Suprapubic skin (tissue), 4 donors: ENCODE measurements around the gene NDUFS3. TPM values are rescaled to one million over a fixed set of nuclear protein-coding genes. Genes with fewer than 3 reads are reported as not detected.
A peak's percentile ranks its signal among the peaks of the same experiment; 100 is the strongest.

ENCODE experiments used
- DNase-seq, 2 donors: peaks; one replicate each; pipeline ENCODE4 v3.0.0-alpha.2; 2019; ENCODE audit warnings: low spot score in 2 of 2
- H3K27ac ChIP-seq: fragments of 200-600 bp; sonication (generic); one replicate; pipeline ENCODE4 v1.5.1; 2019
- H3K27me3 ChIP-seq: fragments of 200-600 bp; sonication (generic); one replicate; pipeline ENCODE4 v1.5.1; 2019
- H3K36me3 ChIP-seq: fragments of 200-600 bp; sonication (generic); one replicate; pipeline ENCODE4 v1.5.1; 2019
- H3K4me1 ChIP-seq: fragments of 200-600 bp; sonication (generic); one replicate; pipeline ENCODE4 v1.5.1; 2019
- H3K4me3 ChIP-seq: fragments of 200-600 bp; sonication (generic); one replicate; pipeline ENCODE4 v1.5.1; 2019; ENCODE audit warnings: mild to moderate bottlenecking
- H3K9me3 ChIP-seq: fragments of 200-600 bp; sonication (generic); one replicate; pipeline ENCODE4 v1.5.1; 2019
- EP300 ChIP-seq: sonication (generic); formaldehyde crosslinking; IDR thresholded peaks from one replicate; pipeline ENCODE4 v1.6.1; 2017; ENCODE audit warnings: antibody characterized with exemption
- POLR2A ChIP-seq, 2 donors: fragments of 450-650 bp; IDR thresholded peaks; one replicate each; pipeline ENCODE4 v1.6.1; 2017; ENCODE audit warnings: antibody characterized with exemption in 2 of 2, mild to moderate bottlenecking in 2 of 2, moderate library complexity in 2 of 2
- POLR2AphosphoS5 ChIP-seq, 3 donors: sonication (generic); formaldehyde crosslinking; IDR thresholded peaks; one replicate each; pipeline ENCODE4 v1.6.1; 2017; ENCODE audit warnings: antibody characterized with exemption in 3 of 3
- WGBS: methylation state at CpG from one replicate; pipeline ENCODE4 v1.1.5; 2018; 5-methylcytosine and 5-hydroxymethylcytosine counted together
- total RNA-seq, 4 donors: library from RNA; depleted of rRNA; stranded (reverse); fragments of >200 nt; gene quantifications; one replicate each; pipeline ENCODE4 v1.1.0, GENCODE V29; 2016
- TF ChIP-seq, protein P1 (sequence below), 2 donors: fragments of 200-600 bp in 1 of 2; fragments of 450-650 bp in 1 of 2; sonication (generic) in 1 of 2; IDR thresholded peaks; one replicate each; pipeline ENCODE4 v1.5.1; 2016 to 2019; ENCODE audit warnings: antibody characterized with exemption in 2 of 2, mild to moderate bottlenecking in 1 of 2, moderate library complexity in 1 of 2

The NDUFS3 gene
- total RNA-seq, 4 donors from 2014 or later: 41.3 to 79.5 (median 62.5) TPM

DNA sequence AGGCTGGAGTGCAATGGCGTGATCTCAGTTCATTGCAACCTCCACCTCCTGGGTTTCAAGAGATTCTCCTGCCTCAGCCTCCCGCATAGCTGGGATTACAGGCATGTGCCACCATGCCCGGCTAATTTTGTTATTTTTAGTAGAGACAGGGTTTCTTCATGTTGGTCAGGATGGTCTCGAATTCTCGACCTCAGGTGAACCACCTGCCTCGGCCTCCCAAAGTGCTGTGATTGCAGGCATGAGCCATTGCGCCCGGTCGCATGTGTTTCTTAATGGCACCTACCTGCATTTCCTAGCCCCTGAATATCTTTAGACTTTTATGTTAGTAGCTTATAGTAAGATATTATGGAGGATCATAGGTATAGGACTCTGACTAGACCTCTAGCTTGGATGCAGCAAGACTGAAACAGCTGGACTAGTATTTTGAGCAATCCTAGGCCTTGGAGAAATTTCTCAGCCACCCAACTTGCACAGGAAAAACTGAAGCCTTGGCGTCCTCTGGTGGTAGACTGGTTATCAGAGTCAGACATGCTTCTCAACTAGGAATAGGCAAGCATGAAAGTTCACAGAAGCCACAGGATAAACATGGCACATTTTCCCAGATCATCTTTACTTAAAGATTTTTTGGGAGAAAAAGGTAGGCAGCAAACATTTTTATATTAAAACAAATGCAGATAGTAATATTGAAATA is 38.0 kb downstream of the NDUFS3 start:
- Histone ChIP-seq H3K36me3 (peaks cover 32% of the 10 kb centered on the region), H3K4me3 (no peak overlapping the region), H3K27me3 (no peaks in the 10 kb centered on the region), H3K4me1 (peaks cover 9% of the 10 kb centered on the region), H3K27ac (no peak overlapping the region), H3K9me3 (no peaks in the 10 kb centered on the region)
- TF ChIP-seq, protein P1, sequence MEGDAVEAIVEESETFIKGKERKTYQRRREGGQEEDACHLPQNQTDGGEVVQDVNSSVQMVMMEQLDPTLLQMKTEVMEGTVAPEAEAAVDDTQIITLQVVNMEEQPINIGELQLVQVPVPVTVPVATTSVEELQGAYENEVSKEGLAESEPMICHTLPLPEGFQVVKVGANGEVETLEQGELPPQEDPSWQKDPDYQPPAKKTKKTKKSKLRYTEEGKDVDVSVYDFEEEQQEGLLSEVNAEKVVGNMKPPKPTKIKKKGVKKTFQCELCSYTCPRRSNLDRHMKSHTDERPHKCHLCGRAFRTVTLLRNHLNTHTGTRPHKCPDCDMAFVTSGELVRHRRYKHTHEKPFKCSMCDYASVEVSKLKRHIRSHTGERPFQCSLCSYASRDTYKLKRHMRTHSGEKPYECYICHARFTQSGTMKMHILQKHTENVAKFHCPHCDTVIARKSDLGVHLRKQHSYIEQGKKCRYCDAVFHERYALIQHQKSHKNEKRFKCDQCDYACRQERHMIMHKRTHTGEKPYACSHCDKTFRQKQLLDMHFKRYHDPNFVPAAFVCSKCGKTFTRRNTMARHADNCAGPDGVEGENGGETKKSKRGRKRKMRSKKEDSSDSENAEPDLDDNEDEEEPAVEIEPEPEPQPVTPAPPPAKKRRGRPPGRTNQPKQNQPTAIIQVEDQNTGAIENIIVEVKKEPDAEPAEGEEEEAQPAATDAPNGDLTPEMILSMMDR (IDR thresholded peaks at IDR 0.05): peak; percentile 39 to 53
- TF ChIP-seq POLR2A (IDR thresholded peaks at IDR 0.05): no peak
- WGBS: 82% methylated on average over 10 of the region's 10 CpGs
- DNase-seq: peak in 1 of 2 donors; percentile 59

DNA sequence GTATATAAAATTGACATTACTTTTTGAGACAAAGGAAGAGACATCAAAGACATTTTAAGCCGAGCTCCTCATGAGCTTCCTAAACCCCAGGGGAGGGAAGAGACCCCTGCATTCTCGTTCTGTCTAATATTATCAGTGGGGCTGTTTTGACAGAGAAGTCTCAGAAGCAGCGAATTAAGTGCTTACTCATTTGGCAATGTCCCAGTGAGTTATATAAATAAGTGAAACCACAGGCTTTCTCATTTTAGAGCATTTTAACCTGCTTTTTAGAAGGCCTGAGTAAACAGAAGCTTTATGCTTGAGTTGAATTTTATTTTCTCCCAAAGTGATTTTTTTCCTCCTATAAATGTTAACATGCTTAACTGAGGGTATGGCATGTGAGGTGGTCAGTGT is 38.5 kb downstream of the NDUFS3 start:
- 36% methylated on average over 3 of the region's 3 CpGs for WGBS
- Histone ChIP-seq H3K27me3 (no peaks in the 10 kb centered on the region), H3K4me1 (peaks cover 9% of the 10 kb centered on the region), H3K9me3 (no peaks in the 10 kb centered on the region), H3K4me3 (no peak overlapping the region), H3K27ac (no peak overlapping the region), H3K36me3 (peaks cover 38% of the 10 kb centered on the region)
- TF ChIP-seq POLR2AphosphoS5 (IDR thresholded peaks at IDR 0.05) (no peak), POLR2A (IDR thresholded peaks at IDR 0.05) (no peak), EP300 (no peak)
- TF ChIP-seq, protein P1 (IDR thresholded peaks at IDR 0.05): no peak
- no peak for DNase-seq

DNA sequence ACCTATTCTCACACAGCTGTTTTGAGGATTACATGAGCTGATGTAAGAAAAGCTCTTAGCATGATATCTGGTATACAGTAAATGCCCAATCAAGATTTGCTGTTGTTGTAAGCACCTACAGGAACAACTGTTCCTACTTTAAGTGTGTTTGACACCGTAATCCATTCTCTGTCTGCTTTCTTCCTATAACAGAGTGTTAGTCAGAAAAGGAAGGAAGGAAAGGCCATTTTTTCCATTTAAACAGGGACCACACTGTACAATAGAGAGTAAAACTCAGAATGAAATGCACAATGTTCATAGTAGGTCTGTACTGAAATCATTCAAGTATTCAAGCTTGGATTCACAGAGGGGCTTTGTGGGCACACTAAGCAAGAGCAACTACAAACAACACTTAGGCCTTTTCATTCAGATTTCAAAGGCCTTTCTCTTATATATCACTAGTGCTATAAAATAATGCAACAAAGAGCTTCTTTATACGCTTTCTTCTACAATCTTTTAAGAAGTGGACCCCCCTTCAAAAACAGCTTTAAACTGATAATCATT is 42.0 kb downstream of the NDUFS3 start:
- DNase-seq: no peak
- peaks cover 9% of the 10 kb centered on the region for H3K4me1 ChIP-seq
- H3K4me3 ChIP-seq: no peak overlapping the region
- no peaks in the 10 kb centered on the region for H3K27me3 ChIP-seq
- TF ChIP-seq EP300: no peak
- no peak for TF ChIP-seq POLR2AphosphoS5 (IDR thresholded peaks at IDR 0.05)
- TF ChIP-seq, protein P1 (IDR thresholded peaks at IDR 0.05): no peak
- TF ChIP-seq POLR2A (IDR thresholded peaks at IDR 0.05): no peak
- H3K9me3 ChIP-seq: no peaks in the 10 kb centered on the region
- no peak overlapping the region for H3K27ac ChIP-seq
- WGBS: 84% methylated on average over 2 of the region's 2 CpGs
- peaks cover 67% of the 10 kb centered on the region for H3K36me3 ChIP-seq

DNA sequence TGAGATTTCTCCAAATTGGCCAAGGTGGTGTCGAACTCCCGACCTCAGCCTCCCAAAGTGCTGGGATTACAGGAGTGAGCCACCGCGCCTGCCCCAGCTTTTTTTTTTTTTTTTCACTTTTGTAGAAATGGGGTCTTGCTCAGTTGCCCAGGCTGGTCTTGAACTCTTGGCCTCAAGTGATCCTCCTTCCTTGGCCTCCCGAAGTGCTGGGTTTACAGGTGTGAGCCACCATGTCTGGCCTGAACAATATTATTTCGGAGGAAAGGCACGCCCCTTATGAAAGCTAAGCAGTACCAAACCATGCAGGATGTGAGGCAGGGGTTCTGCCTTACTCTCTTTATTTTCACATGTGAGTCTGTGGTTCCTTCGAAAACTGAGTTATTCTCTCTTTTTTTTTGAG is 47.4 kb downstream of the NDUFS3 start:
- WGBS: 97% methylated on average over 8 of the region's 8 CpGs
- TF ChIP-seq EP300: no peak
- no peak for TF ChIP-seq POLR2AphosphoS5 (IDR thresholded peaks at IDR 0.05)
- TF ChIP-seq, protein P1 (IDR thresholded peaks at IDR 0.05): no peak
- TF ChIP-seq POLR2A (IDR thresholded peaks at IDR 0.05): no peak
- H3K4me1 ChIP-seq: no peaks in the 10 kb centered on the region
- no peak for DNase-seq
- no peaks in the 10 kb centered on the region for H3K27me3 ChIP-seq
- H3K27ac ChIP-seq: no peak overlapping the region
- no peaks in the 10 kb centered on the region for H3K9me3 ChIP-seq
- H3K36me3 ChIP-seq: peaks cover 95% of the 10 kb centered on the region
- no peak overlapping the region for H3K4me3 ChIP-seq

DNA sequence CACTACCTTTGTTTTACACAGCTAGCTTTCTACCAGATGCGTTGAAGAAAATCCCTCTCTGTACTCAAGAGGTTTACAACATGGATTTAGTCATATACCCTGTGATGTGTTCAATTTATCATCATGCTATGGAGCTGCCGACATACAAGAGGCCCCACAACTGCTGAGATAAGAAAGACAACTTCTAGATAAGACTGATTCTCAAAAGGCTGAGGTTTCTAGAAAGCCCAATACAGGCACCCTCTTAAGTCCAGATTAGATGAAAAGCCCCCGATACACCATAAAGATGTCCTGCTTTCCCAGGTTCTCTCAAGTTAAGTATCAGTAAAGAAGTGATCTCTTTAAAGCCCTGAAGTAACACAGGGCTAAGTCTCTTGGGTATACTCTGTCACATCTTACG is 49.2 kb downstream of the NDUFS3 start:
- no peak for DNase-seq
- H3K36me3 ChIP-seq: peaks cover 93% of the 10 kb centered on the region

More for the DNA sequence above, 49.2 kb downstream of the NDUFS3 start:
- no peak overlapping the region for H3K4me3 ChIP-seq
- no peaks in the 10 kb centered on the region for H3K9me3 ChIP-seq
- no peak for TF ChIP-seq POLR2A (IDR thresholded peaks at IDR 0.05)
- TF ChIP-seq, protein P1 (IDR thresholded peaks at IDR 0.05): no peak
- no peak for TF ChIP-seq POLR2AphosphoS5 (IDR thresholded peaks at IDR 0.05)
- TF ChIP-seq EP300: no peak
- H3K27ac ChIP-seq: no peak overlapping the region
- no peaks in the 10 kb centered on the region for H3K27me3 ChIP-seq
- H3K4me1 ChIP-seq: no peaks in the 10 kb centered on the region
- 82% methylated on average over 4 of the region's 4 CpGs for whole genome bisulfite sequencing
